IPS-NIHi11 (cell line): ENCODE measurements around the gene MBP.
"Not testable (repeated sequence)": the region's sequence is repeated elsewhere in the genome, so short reads cannot be mapped to it uniquely, and the experiment has no call there.

ENCODE experiments used
- DNase-seq: peaks from one replicate; pipeline ENCODE4 v3.0.0; 2012; ENCODE audit warnings: mixed read lengths, low spot score

The MBP gene

GRCh38 chr18:77022116-77022515, 110.5 kb downstream of the MBP start:
- no peak for DNase-seq

GRCh38 chr18:77021478-77021877, 111.1 kb downstream of the MBP start:
- DNase-seq: not testable (repeated sequence)

DNA sequence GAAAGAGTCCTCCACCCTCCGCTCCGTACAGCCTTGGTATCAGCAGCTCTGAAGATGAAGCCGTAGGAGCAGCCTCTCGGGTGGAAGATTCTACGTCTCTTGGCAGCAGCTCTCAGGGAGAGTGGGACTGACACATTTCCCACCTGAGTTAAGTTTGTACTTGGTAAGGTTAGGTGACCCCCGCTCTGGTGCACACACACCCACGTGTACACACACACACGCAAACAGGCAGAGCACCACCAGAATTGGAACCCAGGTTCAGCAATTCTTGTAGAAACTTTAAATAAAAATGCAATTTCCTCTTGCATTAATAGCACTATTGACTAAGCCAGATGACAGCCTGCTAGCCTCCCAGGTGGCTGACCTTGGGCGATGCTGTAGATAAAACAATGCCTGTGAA, 111.5 kb downstream of the MBP start:
- DNase-seq: no peak

DNA sequence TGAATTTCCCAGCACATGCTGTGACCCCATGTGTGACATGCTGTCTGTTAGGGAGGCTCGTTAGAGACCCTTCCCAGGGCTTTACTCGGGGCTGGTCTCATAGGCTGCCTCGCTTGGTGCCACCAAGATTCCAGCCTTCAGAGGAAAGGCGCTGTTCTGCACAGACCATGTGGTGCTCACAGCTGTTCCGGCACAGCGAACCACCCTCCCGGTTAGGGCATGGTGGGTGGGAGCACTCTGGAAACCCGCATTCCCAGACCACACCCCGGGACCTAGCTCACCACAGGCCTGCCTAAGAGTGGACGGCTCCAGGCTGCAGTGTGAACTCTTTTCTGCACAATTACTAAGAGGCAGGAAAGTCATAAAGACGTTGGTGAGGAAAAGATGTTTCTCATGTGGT, 112.0 kb downstream of the MBP start:
- no peak for DNase-seq

DNA sequence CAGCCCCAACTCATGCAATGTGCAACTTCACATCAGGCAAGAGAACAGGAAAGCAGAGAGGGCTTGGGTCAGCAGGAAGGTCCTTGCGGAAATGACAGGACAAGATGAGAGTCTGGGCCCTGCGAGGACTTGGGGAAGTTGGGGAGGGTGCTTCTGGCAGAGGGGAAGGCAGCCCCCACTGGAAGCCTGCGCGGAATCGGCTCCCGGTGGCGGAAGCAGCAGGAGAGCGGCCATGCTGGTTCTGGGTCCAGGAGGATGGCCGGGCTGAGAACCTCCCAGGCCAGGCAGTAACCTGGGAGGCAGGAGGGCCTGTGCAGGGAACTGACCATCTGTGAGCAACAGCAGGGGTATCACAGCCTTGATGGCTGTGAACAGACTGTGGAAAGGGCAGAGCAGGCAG, 112.9 kb downstream of the MBP start:
- no peak for DNase-seq

GRCh38 chr18:77018650-77019049, 113.9 kb downstream of the MBP start:
- DNase-seq: not testable (repeated sequence)

DNA sequence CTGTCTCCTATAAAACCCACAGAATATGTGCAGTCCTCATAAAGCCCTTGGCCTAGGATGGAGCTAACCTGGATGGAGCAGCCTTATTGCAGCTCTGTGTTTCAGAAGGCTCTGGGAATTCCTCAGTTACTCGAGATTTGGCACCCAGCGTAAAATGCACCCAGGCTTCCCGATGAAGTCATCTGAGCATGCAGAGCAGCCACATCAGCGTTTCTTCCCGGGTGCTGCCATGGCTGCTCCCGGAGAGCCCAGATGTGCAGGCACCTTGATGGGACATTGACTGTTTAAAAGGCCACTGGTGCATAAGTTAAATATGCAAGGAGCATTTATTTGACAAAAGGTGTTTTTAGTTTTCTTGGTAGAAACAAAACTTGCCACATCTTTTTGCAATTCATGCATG, 115.2 kb downstream of the MBP start:
- no peak for DNase-seq

- DNase-seq: no peak
Observed at GRCh38 chr18:77016936-77017335, 115.6 kb downstream of the MBP start.

DNA sequence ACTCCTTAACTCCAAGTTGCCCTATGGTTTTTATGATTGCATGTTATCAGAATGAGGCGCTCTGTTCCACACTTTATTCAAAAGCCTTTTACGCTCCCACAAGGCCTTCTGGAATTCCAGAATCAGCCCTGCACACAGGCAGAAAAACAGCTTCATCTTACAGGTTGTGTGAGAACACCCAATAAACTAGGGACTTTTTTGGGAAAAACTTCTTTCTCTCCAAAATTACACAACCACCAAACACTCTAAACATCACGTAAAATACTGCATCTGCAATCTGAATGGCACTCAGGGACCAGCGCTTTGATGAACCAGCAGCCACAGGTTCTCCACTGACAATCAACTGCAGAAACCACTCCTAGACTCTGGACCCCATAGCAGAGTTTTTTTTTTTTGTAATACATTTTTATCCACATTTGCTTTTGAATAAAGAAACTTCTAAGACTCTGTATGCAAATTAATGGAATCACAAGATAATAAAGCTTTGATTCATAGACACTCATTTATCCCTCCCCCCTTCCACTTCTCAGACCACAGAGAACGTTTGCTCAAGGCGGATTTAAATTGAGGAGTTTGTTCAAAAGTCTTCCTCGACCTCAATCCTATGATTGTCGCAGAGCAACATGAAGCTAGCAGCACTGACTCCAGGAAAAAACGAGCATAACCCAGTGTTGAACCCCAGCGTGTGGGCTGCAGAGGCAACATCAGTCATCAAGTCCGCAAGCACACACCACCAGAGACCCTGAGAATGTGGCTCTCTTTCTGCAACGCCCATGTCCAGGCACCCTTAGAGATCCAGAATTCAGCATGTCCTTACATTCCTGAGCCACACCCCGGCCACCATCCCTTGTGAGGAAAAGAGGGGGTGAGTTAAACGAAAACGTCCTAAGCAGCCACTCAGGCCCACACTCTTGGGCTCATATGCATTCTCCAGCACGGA, 116.5 kb downstream of the MBP start:
- DNase-seq: no peak

GRCh38 chr18:77015169-77015568, 117.4 kb downstream of the MBP start:
- no peak for DNase-seq

DNA sequence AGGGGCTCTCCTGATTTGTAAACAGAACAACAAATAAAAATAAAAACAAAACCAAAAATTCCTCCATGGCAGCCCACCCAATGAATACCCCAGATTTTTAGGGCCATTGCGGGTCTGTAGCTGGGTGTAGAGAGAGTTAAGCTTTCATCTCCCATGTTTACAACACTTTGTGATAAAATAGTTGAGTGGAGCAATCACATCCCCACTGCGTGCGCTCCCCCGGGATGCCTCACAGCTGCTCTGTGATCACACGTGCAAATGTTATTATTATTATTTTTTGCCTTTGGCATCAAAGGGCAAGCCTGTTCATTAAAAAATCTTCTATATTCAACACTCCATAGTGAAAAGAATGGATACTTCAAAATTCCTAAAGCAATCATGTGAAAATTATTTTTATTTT, 118.0 kb downstream of the MBP start:
- DNase-seq: no peak

DNA sequence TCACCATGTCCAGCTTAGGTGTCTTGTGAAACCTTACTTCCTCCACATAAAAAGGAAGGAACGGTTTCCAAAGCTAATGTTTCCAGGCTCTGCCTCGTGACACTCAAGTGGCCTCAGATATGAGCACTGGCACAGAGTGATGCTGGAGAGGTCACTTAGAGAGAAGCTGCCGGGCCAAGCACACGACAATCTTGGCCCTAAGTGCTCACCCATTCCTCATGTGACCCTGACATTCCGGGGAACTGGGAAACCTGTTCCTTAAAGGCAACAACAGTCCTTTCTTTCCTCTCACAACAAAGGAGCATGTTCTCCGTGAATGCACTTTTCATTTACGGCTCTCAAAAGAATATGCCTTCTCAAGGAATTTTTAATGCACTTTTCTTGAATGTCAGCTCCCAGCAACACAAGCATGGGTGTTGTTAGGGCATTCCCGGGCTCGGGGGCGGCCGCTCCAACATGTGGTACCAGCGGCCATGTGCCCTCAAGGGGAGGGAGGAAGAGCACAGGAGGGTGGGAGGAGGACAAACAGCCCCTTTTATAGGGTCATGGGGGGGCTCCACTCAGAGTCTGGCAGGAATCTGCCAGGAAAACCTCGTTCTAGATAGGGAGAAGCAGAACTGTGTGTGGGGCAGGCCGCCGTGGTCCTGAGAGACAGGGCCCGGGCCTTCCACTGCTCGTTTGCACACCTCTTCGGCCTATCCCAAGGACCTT, 118.6 kb downstream of the MBP start:
- DNase-seq: no peak

DNA sequence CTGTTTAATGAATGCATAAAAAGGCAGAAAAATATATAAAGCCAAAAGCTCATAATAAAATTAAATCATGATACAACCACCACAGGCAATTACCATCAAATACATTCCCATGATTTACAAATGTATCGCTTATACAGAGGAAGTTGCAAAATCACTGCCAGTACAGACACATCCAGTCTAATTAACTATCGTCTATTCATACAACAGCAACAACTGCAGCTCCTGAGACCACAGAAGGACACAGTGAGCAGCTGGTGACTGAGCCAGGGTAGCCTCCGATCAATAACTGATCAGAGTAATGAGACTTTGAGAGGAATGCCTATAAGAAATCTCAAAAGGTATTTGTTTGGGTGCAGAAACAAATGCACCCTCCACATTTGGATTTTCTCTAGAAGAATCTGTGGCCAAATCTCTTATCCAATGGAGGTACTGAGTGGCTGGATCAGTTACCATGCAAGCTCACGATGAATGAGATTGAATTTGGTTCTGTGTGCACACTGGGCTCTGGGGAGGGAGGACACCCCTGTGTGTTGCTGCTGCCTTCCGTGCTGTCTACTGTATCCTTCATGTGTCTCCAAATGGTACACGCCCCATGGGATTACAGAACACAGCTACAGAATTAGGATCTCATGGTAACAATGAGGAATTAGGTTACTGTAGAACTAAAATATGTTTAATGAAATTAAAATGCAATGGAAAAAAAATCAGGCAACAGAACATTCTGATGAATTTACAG, 119.6 kb downstream of the MBP start:
- no peak for DNase-seq

- DNase-seq: no peak
Observed at GRCh38 chr18:77012120-77012519, 120.5 kb downstream of the MBP start.

GRCh38 chr18:77009675-77010074, 122.9 kb downstream of the MBP start:
- DNase-seq: no peak

GRCh38 chr18:77008576-77009315, 123.8 kb downstream of the MBP start:
- no peak for DNase-seq

DNA sequence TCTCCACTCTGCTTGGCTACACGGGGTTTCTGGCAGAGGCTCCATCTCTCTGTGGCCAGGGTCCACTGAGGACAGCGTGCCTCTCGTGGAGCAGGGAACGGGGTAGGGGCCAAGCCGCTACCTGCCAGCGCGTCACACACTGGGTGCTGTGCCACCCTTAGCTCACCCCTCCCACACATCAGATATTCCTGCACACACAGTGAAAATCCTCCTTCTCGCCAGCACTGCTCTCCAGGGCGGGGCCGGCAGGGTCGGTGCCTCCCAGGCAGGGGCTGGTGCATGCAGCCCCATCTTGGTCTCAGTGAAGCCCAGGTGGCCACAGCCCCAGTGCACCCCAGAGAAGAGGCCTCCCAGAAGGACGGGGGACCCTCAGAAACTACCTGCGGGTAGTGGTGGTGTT, 124.6 kb downstream of the MBP start:
- no peak for DNase-seq

GRCh38 chr18:77007251-77007650, 125.3 kb downstream of the MBP start:
- no peak for DNase-seq

GRCh38 chr18:77006305-77007175, 126.0 kb downstream of the MBP start:
- no peak for DNase-seq

GRCh38 chr18:77005651-77006195, 126.9 kb downstream of the MBP start:
- DNase-seq: no peak
